NT2/D1 (cell line): ENCODE measurements around the gene BAD.

Source experiments
- SUZ12 ChIP-seq: IDR thresholded peaks from 2 replicates; pipeline ENCODE4 v1.6.1; 2011; ENCODE audit not compliant: insufficient read length, insufficient read depth; ENCODE audit errors: extremely low read depth
- YY1 ChIP-seq: IDR thresholded peaks from 2 replicates; pipeline ENCODE4 v1.6.1; 2011; ENCODE audit not compliant: insufficient read length, insufficient read depth
- ZNF274 ChIP-seq: IDR thresholded peaks from 2 replicates; pipeline ENCODE4 v1.6.1; 2011; ENCODE audit warnings: mild to moderate bottlenecking, low read depth, low read length

- TF ChIP-seq YY1 (no peak), SUZ12 (no peak), ZNF274 (no peak)
These were observed 18.9 kb upstream of the BAD start for GRCh38 chr11:64303109-64304031.
